Ureter (tissue), 1 donor: ENCODE measurements around the gene LRMDA. TPM values are rescaled to one million over a fixed set of nuclear protein-coding genes. Genes with fewer than 3 reads are reported as not detected.

Experiments
- DNase-seq: peaks from one replicate; pipeline ENCODE4 v3.0.0-alpha.2; 2020; ENCODE audit warnings: low spot score
- total RNA-seq: library from RNA; stranded (reverse); gene quantifications from one replicate; pipeline ENCODE4 v1.2.4, GENCODE V29; 2023
- donor health status: DM: yes; HTN: yes; CAD: no.

LRMDA gene
- 23.1 TPM for total RNA-seq

GRCh38 chr10:75431180-75432111 lies at the start of gene LRMDA:
Gene LRMDA, plus strand, starts transcription at chr10:75431624.
- peak; percentile 50 for DNase-seq

- DNase-seq, result no peak
These were observed 45.3 kb upstream of the LRMDA start for GRCh38 chr10:75386128-75386527.

GRCh38 chr10:75388082-75388481 lies 43.3 kb upstream of the LRMDA start:
- no peak for DNase-seq

GRCh38 chr10:75390178-75390577 lies 41.2 kb upstream of the LRMDA start:
- DNase-seq, result no peak

GRCh38 chr10:75392271-75392670 lies 39.2 kb upstream of the LRMDA start:
- DNase-seq, result no peak

- no peak for DNase-seq
These were observed 38.7 kb upstream of the LRMDA start for GRCh38 chr10:75392744-75393143.

GRCh38 chr10:75394221-75394620 lies 37.2 kb upstream of the LRMDA start:
- DNase-seq, result no peak

- DNase-seq, result peak; percentile 53
These were observed 36.1 kb upstream of the LRMDA start for GRCh38 chr10:75395066-75395931.

GRCh38 chr10:75395932-75396630 lies 35.3 kb upstream of the LRMDA start:
- DNase-seq, result no peak

- DNase-seq, result no peak
These were observed 34.6 kb upstream of the LRMDA start for GRCh38 chr10:75396631-75397495.

GRCh38 chr10:75397496-75398199 lies 33.8 kb upstream of the LRMDA start:
- DNase-seq, result no peak

GRCh38 chr10:75398200-75398691 lies 33.2 kb upstream of the LRMDA start:
- no peak for DNase-seq

GRCh38 chr10:75398692-75399460 lies 32.5 kb upstream of the LRMDA start:
- DNase-seq, result peak; percentile 52

GRCh38 chr10:75399461-75400162 lies 31.8 kb upstream of the LRMDA start:
- peak; percentile 90 for DNase-seq

GRCh38 chr10:75400163-75400770 lies 31.2 kb upstream of the LRMDA start:
- no peak for DNase-seq

- DNase-seq, result peak; percentile 73
These were observed 30.5 kb upstream of the LRMDA start for GRCh38 chr10:75400771-75401568.
